Activated CD4-positive, alpha-beta T cell treated with anti-CD3 and anti-CD28 coated beads, Interleukin-2, amount 10 ng/mL, durations not matched to agents 7 days and 5 days (primary cell): ENCODE measurements around the gene RNF220. TPM values are rescaled to one million over a fixed set of nuclear protein-coding genes. Genes with fewer than 3 reads are reported as not detected.
"Not testable (repeated sequence)": the region's sequence is repeated elsewhere in the genome, so short reads cannot be mapped to it uniquely, and the experiment has no call there.

ENCODE experiments used
- CTCF ChIA-PET: fragments of 350-600 bp; sonication (Branson Sonifier 250); formaldehyde crosslinking; loops from one replicate; lab custom pipeline; 2021; ENCODE audit warnings: antibody characterized with exemption; lab: Charles Lee
- POLR2A ChIA-PET: fragments of 350-600 bp; sonication (Branson Sonifier 250); formaldehyde crosslinking; loops from one replicate; lab custom pipeline; 2021; ENCODE audit warnings: antibody characterized with exemption; lab: Charles Lee
- DNase-seq: peaks from one replicate; pipeline ENCODE4 v3.0.0-alpha.2; 2020
- H3K27ac Mint-ChIP-seq: one replicate; pipeline ENCODE4 v1.8.0; 2021; ENCODE audit warnings: mild to moderate bottlenecking, moderate library complexity, mixed read lengths
- H3K27me3 Mint-ChIP-seq: one replicate; pipeline ENCODE4 v1.8.0; 2021; ENCODE audit warnings: mixed read lengths
- H3K36me3 Mint-ChIP-seq: one replicate; pipeline ENCODE4 v1.8.0; 2021; ENCODE audit warnings: low read depth, mixed read lengths
- H3K4me1 Mint-ChIP-seq: one replicate; pipeline ENCODE4 v1.8.0; 2021; ENCODE audit warnings: mixed read lengths
- H3K4me3 Mint-ChIP-seq: one replicate; pipeline ENCODE4 v1.8.0; 2021; ENCODE audit warnings: mild to moderate bottlenecking, moderate library complexity, mixed read lengths
- H3K9me3 Mint-ChIP-seq: one replicate; pipeline ENCODE4 v1.8.0; 2021; ENCODE audit warnings: mixed read lengths
- total RNA-seq, 2 experiments: library from RNA; stranded (reverse); gene quantifications; one replicate each; pipeline ENCODE4 v1.2.3, GENCODE V29; 2021

RNF220 gene
- total RNA-seq, 2 experiments from 2014 or later, result 82.9 to 88.4 TPM

DNA sequence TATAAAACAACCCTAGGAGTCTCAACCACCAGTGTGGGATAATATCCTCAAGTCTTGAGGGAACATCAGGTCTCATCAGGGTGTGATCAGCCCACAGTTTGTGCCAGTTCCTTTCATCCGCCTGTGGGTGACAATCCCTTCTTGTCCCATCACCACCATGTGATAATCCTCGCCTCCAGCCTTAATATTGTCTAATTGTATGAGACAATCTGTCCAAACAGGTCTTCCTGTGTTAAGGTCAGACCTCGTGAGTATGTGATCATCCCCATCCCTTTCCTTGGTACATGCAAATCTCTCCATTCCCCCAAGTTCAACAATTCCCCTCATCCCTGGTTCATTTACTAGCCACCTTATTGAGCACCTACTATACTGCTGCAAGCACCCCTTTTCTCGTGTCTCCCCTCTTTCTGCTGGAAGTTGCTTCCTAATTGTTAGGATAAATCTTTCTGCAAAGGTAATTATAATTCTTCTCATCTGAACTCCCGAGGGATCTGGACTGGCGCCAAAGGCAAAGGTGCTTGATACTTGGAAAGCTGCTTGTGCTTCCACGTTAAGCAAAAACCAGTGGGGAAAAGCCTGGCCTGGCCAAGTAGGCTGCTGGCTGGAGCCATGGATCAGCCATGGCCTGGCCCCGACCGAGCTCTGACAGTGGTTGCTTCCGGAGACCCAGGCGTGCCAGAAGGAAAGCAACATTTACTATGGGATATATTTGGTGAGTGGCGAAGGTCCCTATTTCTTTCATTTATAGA is 92.5 kb downstream of the RNF220 start:
- peaks cover 5% of the 10 kb centered on the region for H3K27me3 Mint-ChIP-seq
- no peaks in the 10 kb centered on the region for H3K36me3 Mint-ChIP-seq
- no peaks in the 10 kb centered on the region for H3K9me3 Mint-ChIP-seq
- H3K27ac Mint-ChIP-seq, result no peak overlapping the region
- no peaks in the 10 kb centered on the region for H3K4me1 Mint-ChIP-seq
- no peak overlapping the region for H3K4me3 Mint-ChIP-seq
- CTCF ChIA-PET, result no interaction called here
- POLR2A ChIA-PET, result no interaction called here
- DNase-seq, result no peak

- H3K4me1 Mint-ChIP-seq, result no peaks in the 10 kb centered on the region
- H3K27me3 Mint-ChIP-seq, result peaks cover 4% of the 10 kb centered on the region
- no peak overlapping the region for H3K4me3 Mint-ChIP-seq
- H3K36me3 Mint-ChIP-seq, result no peaks in the 10 kb centered on the region
- H3K9me3 Mint-ChIP-seq, result no peaks in the 10 kb centered on the region
- ChIA-PET POLR2A (no interaction called here), CTCF (interaction anchor here (0.8 kb wide), 1 partner anchor 57 kb away, joined by 3 read pairs; no protein-coding TSS in a partner anchor)
- DNase-seq, result no peak
- H3K27ac Mint-ChIP-seq, result no peak overlapping the region
Measured at GRCh38 chr1:44499306-44499705, 94.3 kb downstream of the RNF220 start.

DNA sequence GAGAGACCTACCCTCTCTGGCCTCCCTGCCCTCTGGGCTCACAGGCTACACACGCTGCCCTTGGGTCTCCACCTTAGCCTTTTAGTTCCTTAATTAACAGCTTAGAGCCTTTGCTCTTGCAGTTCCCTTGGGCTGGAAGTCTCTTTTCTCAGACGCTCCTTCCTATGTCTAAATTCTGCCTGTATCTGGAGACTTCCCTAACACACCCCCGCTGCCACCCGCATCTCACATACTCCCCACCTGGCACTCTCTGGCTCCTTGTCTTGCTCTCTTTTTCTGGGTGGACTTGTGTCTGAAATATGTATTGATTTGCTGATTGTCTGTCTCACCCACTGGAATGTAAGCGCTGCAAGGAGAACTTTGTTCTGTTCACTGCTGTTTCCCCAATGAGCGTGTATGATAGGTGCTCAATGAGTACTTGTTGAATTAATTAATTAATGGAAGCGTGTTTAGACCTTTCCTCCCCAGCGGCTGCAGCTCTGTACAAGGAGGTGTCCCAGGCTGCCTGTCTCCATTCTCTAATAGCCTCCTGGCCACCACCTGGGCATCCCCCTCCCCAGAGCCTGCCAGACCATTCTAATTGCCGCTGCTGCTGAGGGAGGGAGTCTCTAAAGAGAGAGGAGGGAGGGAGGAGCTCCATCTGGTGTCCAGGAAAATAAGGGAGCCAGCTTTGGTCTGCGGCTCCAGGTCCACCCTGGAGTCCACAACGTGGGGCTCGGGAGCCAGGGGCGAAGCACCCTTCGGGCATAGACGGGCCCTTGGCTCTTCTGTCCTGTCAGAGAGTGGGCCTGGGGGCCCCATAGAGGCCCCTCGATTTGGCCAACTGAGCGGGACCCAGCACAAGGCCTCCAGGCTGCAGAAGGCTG is 95.4 kb downstream of the RNF220 start:
- no peak overlapping the region for H3K27ac Mint-ChIP-seq
- CTCF ChIA-PET, result no interaction called here
- POLR2A ChIA-PET, result no interaction called here
- no peak for DNase-seq
- H3K4me3 Mint-ChIP-seq, result no peak overlapping the region
- no peaks in the 10 kb centered on the region for H3K9me3 Mint-ChIP-seq
- no peaks in the 10 kb centered on the region for H3K4me1 Mint-ChIP-seq
- H3K27me3 Mint-ChIP-seq, result peaks cover 4% of the 10 kb centered on the region
- H3K36me3 Mint-ChIP-seq, result no peaks in the 10 kb centered on the region

- POLR2A ChIA-PET, result no interaction called here
- Mint-ChIP-seq H3K36me3 (no peaks in the 10 kb centered on the region), H3K9me3 (no peaks in the 10 kb centered on the region), H3K27ac (no peak overlapping the region), H3K4me1 (no peaks in the 10 kb centered on the region), H3K4me3 (no peak overlapping the region), H3K27me3 (no peaks in the 10 kb centered on the region)
- CTCF ChIA-PET, result no interaction called here
- DNase-seq, result no peak
Measured at GRCh38 chr1:44501047-44501890, 96.2 kb downstream of the RNF220 start.

GRCh38 chr1:44502823-44503222 is 97.8 kb downstream of the RNF220 start:
- H3K9me3 Mint-ChIP-seq, CTCF ChIA-PET, DNase-seq, H3K36me3 Mint-ChIP-seq, H3K27me3 Mint-ChIP-seq, POLR2A ChIA-PET, H3K4me1 Mint-ChIP-seq, H3K27ac Mint-ChIP-seq, H3K4me3 Mint-ChIP-seq: not testable (repeated sequence)

- ChIA-PET POLR2A (no interaction called here), CTCF (no interaction called here)
- no peaks in the 10 kb centered on the region for H3K27me3 Mint-ChIP-seq
- H3K4me1 Mint-ChIP-seq, result no peaks in the 10 kb centered on the region
- H3K4me3 Mint-ChIP-seq, result no peak overlapping the region
- no peak overlapping the region for H3K27ac Mint-ChIP-seq
- no peak for DNase-seq
- H3K36me3 Mint-ChIP-seq, result no peaks in the 10 kb centered on the region
- H3K9me3 Mint-ChIP-seq, result no peaks in the 10 kb centered on the region
Measured at GRCh38 chr1:44503625-44504024, 98.6 kb downstream of the RNF220 start.

DNA sequence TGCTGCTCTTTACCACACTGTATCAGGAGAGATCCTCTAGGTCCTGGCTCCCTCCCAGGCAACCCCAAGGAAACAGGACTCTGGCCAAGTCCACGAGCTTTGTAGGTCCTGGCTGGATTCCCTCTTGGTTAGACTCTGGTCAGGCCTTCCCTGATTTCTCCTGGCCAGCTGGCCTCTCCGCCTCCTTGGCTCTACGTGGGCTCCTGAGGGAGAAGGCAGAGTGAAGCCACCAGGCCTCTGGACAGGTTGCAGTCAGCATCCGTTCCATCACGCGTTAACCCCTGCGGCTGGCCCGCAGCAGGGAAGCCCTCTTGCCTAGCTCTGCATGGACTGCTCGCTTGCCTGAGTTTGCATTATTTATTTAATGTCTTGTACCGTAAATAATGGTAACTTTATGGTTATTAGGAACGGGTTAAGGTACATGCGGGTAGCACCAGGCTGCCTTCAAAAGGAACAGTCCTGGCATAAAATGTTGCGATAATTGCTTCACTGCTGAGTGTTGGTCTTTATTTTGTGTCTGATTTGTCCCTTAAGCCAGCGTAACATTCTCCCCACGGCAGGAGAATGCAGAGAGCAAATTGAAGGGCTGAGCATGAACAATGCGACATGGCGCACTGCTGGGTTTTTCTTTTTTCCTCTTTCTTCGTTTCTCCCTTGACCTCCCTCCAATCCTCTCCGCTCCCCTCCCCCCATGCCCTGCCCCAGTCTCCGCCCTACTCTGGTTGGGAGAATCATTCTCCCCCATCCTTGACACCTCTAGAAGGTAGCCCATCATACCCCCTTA is 100.3 kb downstream of the RNF220 start:
- Mint-ChIP-seq H3K27ac (no peak overlapping the region), H3K9me3 (no peaks in the 10 kb centered on the region), H3K4me1 (no peaks in the 10 kb centered on the region), H3K27me3 (no peaks in the 10 kb centered on the region), H3K36me3 (no peaks in the 10 kb centered on the region), H3K4me3 (no peak overlapping the region)
- no peak for DNase-seq
- POLR2A ChIA-PET, result no interaction called here
- CTCF ChIA-PET, result no interaction called here

- ChIA-PET POLR2A (no interaction called here), CTCF (no interaction called here)
- no peaks in the 10 kb centered on the region for H3K9me3 Mint-ChIP-seq
Measured at GRCh38 chr1:44507490-44508396, 102.7 kb downstream of the RNF220 start.

GRCh38 chr1:44508397-44508745 is 103.3 kb downstream of the RNF220 start:
- Mint-ChIP-seq H3K36me3 (no peaks in the 10 kb centered on the region), H3K9me3 (no peaks in the 10 kb centered on the region)

More at GRCh38 chr1:44507490-44508396, 102.7 kb downstream of the RNF220 start:
- no peak overlapping the region for H3K27ac Mint-ChIP-seq
- no peak for DNase-seq
- H3K27me3 Mint-ChIP-seq, result peaks cover 9% of the 10 kb centered on the region
- H3K36me3 Mint-ChIP-seq, result no peaks in the 10 kb centered on the region
- H3K4me3 Mint-ChIP-seq, result no peak overlapping the region
- peaks cover 6% of the 10 kb centered on the region for H3K4me1 Mint-ChIP-seq

DNA sequence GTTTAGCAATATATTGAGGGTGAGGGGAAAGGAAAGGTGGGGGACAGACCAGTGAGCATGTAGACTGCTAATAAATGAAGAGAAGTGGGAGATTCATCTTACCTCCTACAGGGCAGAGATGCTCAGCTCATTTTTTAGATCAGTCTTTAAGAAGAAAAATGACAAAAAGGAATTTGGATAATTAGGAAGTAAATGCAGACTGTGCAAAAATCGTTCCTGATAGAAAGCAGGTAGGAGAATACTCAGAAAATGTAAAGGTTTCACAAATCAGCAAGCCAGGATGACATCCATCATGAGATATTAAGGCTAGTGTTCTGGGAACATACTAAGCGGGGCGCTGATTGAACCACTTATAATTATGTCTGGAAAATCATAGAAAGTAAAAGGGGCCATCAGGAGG is 106.3 kb downstream of the RNF220 start:
- Mint-ChIP-seq H3K27ac (no peak overlapping the region), H3K4me3 (no peak overlapping the region), H3K36me3 (no peaks in the 10 kb centered on the region), H3K9me3 (no peaks in the 10 kb centered on the region), H3K4me1 (peaks cover 6% of the 10 kb centered on the region), H3K27me3 (peaks cover 22% of the 10 kb centered on the region)
- ChIA-PET CTCF (no interaction called here), POLR2A (no interaction called here)
- no peak for DNase-seq

More at GRCh38 chr1:44508397-44508745, 103.3 kb downstream of the RNF220 start:
- peaks cover 9% of the 10 kb centered on the region for H3K27me3 Mint-ChIP-seq
- no peak overlapping the region for H3K4me3 Mint-ChIP-seq
- DNase-seq, result no peak
- ChIA-PET CTCF (no interaction called here), POLR2A (no interaction called here)
- peaks cover 6% of the 10 kb centered on the region for H3K4me1 Mint-ChIP-seq
- no peak overlapping the region for H3K27ac Mint-ChIP-seq

DNA sequence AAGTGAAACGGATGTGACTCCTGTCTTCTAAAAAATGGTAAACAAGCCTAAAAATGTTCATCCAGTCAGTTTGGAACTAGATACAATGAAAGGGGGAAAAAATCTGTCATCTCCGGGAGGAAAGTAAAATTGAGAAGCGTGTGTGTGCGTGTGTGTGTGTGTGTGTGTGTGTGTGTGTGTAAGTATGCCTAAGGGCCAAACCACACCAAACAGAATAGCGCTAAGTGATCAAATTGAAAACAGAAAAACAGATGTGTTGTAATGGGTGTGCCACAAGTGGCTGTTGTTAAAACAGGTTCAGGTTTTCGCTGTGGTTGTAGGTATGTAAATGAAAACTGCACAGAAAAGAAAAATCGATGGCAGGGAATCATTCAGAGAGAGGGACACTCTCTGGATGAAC is 106.7 kb downstream of the RNF220 start:
- H3K36me3 Mint-ChIP-seq, result no peaks in the 10 kb centered on the region
- no peak overlapping the region for H3K4me3 Mint-ChIP-seq
- peak overlapping the region; percentile 10 for H3K27ac Mint-ChIP-seq
- DNase-seq, result no peak
- ChIA-PET POLR2A (no interaction called here), CTCF (interaction anchor here (1.5 kb wide), 1 partner anchor 32 kb away, joined by 4 read pairs; no protein-coding TSS in a partner anchor)
- H3K27me3 Mint-ChIP-seq, result peaks cover 26% of the 10 kb centered on the region
- no peaks in the 10 kb centered on the region for H3K9me3 Mint-ChIP-seq
- peaks cover 6% of the 10 kb centered on the region for H3K4me1 Mint-ChIP-seq
